SHP77 (cell line): ENCODE results near the gene NOS3.
A peak's percentile ranks its signal among the peaks of the same experiment; 100 is the strongest.

ENCODE experiments used
- DNase-seq, 2 experiments: peaks; one replicate each; lab custom pipeline; 2025; lab: John Stamatoyannopoulos, UW

Gene NOS3

GRCh38 chr7:150990416-150991186 lies at the start of gene NOS3:
NOS3 (plus strand) TSS chr7:150991017; CDS start chr7:150993804, 2,787 bp downstream.
- DNase-seq, result no peak

GRCh38 chr7:150941351-150942000 lies 49.3 kb upstream of the NOS3 start:
- no peak for DNase-seq

GRCh38 chr7:150942001-150942590 lies 48.7 kb upstream of the NOS3 start:
- DNase-seq, result peak; percentile 9 to 46

GRCh38 chr7:150942591-150943452 lies 48.0 kb upstream of the NOS3 start:
- DNase-seq, result no peak

GRCh38 chr7:150943453-150943814 lies 47.4 kb upstream of the NOS3 start:
- DNase-seq, result no peak

GRCh38 chr7:150944066-150945042 lies 46.5 kb upstream of the NOS3 start:
- no peak for DNase-seq

GRCh38 chr7:150945171-150945852 lies 45.5 kb upstream of the NOS3 start:
- DNase-seq, result no peak

GRCh38 chr7:150945853-150946420 lies 44.9 kb upstream of the NOS3 start:
- DNase-seq, result no peak

GRCh38 chr7:150946421-150947240 lies 44.2 kb upstream of the NOS3 start:
- no peak for DNase-seq

GRCh38 chr7:150947241-150947745 lies 43.5 kb upstream of the NOS3 start:
- no peak for DNase-seq

- DNase-seq, result no peak
Measured at GRCh38 chr7:150947761-150948651, 42.8 kb upstream of the NOS3 start.

GRCh38 chr7:150948791-150949251 lies 42.0 kb upstream of the NOS3 start:
- DNase-seq, result no peak

GRCh38 chr7:150949564-150949963 lies 41.3 kb upstream of the NOS3 start:
- DNase-seq, result no peak

- no peak for DNase-seq
Measured at GRCh38 chr7:150949971-150950491, 40.8 kb upstream of the NOS3 start.

- DNase-seq, result no peak
Measured at GRCh38 chr7:150950496-150951180, 40.2 kb upstream of the NOS3 start.

- DNase-seq, result no peak
Measured at GRCh38 chr7:150951181-150951520, 39.7 kb upstream of the NOS3 start.

- no peak for DNase-seq
Measured at GRCh38 chr7:150951521-150951920, 39.3 kb upstream of the NOS3 start.
